Right renal cortex interstitium (tissue), 3 donors: ENCODE data around the gene ISY1. TPM values are rescaled to one million over a fixed set of nuclear protein-coding genes. Genes with fewer than 3 reads are reported as not detected.
A peak's percentile ranks its signal among the peaks of the same experiment; 100 is the strongest.
"Not testable (repeated sequence)": the region's sequence is repeated elsewhere in the genome, so short reads cannot be mapped to it uniquely, and the experiment has no call there.

Experiments used
- DNase-seq, 3 donors: peaks; one replicate each; pipeline ENCODE4 v3.0.0-alpha.2; 2013; ENCODE audit warnings: low read depth in 3 of 3, low spot score in 2 of 3
- polyA plus RNA-seq, 3 donors: library from polyadenylated mRNA; unstranded; fragments of 120-200 nt; gene quantifications; one replicate each; pipeline ENCODE4 v1.2.1, GENCODE V29; 2013; ENCODE audit not compliant: insufficient read length in 3 of 3

Gene ISY1
- polyA plus RNA-seq, 3 donors: 55.2 to 57.5 (median 57.3) TPM

DNA sequence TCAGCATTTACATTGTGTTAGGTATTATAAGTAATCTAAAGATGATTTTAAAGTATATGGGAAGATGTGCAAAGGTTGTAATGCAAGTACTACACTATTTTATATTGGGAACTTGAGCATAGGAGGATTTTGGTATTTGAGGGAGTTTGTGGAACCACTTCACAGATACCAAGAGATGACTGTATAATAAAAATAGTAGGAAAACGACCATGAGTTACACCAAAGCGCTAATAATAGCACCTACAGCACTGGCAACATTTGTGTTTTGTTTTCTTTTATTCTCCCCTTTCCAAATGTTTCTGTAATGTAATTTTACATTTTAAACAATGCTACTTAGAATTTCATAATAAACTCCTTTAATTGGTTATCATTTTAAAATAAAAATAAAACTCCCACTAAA is 12.3 kb upstream of the ISY1 start:
- DNase-seq: no peak

GRCh38 chr3:129166579-129167332 is 5.9 kb upstream of the ISY1 start:
- DNase-seq: no peak

- DNase-seq: not testable (repeated sequence)
Observed at GRCh38 chr3:129165594-129165993, 4.7 kb upstream of the ISY1 start.

- DNase-seq: no peak
Observed at GRCh38 chr3:129164500-129164899, 3.6 kb upstream of the ISY1 start.

GRCh38 chr3:129162729-129163579 is 2.1 kb upstream of the ISY1 start:
- no peak for DNase-seq

- DNase-seq: no peak
Observed at GRCh38 chr3:129161860-129162271, 1.0 kb upstream of the ISY1 start.

DNA sequence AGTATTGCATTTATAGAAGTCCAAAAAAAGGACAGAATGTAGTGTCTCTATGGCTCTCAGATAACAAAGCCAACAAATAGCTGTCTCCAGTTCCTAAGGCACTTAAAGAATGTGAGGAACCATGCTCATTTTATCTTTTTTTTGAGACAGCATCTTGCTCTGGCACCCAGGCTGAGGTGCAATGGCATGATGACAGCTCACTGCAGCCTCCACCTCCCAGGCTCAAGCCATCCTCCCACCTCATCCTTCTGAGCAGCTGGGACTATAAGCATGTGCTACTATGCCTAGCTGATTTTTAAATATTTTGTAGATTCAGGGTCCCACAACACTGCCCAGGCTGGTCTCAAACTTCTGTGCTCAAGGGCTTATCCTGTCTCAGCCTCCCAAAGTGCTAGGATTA is 16.1 kb downstream of the ISY1 start:
- DNase-seq: no peak

GRCh38 chr3:129141011-129141410 is 19.9 kb downstream of the ISY1 start:
- DNase-seq: not testable (repeated sequence)

- no peak for DNase-seq
Observed at GRCh38 chr3:129139911-129140310, 21.0 kb downstream of the ISY1 start.

DNA sequence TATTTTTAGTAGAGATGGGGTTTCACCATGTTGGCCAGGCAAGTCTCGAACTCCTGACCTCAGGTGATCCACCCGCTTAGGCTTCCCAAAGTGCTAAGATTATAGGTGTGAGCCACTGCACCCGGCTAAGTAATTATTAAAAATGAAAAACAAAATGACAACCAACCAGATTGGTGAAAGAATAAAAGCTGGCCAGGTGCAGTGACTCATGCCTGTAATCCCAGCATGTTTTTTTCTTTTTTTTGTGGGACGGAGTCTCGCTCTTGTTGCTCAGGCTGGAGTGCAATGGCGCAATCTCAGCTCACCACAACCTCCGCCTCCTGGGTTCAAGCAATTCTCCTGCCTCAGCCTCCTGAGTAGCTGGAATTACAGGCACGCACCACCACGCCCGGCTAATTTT is 24.6 kb downstream of the ISY1 start:
- not testable (repeated sequence) for DNase-seq

DNA sequence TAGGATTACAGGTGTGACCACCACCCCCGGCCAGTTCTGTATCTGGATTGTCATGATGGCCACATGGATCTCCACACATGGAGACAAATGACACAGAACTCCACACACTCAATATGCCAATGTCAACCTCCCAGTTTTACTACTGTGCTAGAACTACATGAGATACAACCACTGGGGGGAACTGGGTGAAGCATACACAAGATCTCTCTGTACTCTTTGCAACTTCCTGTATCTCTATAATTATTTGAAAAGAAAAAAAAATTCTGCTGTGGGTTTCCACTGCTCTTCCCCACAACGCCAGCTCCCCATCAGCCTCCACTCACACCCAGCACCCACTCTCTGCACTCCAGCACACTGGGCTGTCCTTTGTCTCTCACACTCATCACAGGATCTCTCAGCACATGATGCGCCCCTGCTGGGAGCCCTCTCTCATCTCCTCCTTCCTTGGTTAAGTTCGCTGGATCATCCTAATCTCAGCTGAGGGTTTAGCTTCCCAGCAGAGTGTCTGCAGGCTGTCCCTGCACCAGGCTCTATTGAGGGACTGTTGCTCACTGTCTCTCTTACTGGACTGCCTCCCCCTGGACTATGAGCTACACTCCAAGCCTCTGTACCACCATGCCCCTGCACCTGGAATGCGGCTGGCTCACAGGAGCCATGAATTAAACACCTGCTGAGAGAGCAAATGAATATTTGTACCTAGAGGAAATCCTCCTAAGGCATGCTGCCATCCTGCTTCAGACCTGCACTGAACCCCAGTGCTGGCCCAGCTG is 28.6 kb downstream of the ISY1 start:
- no peak for DNase-seq

DNA sequence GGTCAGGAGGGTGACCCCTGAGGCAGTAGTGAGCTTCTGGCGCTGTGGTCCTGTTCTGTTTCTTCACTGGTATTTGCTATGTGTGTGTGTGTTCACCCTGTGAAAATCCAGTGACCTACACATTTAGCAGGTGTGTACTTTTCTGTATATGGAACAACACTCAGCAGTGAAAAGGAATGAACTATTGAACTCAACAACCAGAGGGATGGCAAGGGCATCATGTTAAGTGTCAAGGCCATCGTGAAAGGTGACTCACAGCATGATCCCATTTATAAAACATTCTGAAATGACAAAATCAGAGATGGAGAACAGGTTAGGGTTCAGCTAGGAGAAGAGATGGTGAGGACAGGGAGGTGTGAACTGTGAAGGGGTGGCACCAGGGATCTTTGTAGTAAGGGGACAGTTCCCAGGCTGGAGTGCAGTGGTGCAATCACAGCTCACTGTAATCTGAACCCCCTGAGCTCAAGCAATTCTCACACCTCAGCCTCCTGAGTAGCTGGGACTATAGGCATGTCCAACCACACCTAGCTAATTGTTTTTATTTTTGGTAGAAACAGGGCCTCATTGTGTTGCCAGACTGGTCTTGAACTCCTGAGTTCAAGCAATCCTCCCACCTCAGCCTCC is 29.3 kb downstream of the ISY1 start:
- no peak for DNase-seq

DNA sequence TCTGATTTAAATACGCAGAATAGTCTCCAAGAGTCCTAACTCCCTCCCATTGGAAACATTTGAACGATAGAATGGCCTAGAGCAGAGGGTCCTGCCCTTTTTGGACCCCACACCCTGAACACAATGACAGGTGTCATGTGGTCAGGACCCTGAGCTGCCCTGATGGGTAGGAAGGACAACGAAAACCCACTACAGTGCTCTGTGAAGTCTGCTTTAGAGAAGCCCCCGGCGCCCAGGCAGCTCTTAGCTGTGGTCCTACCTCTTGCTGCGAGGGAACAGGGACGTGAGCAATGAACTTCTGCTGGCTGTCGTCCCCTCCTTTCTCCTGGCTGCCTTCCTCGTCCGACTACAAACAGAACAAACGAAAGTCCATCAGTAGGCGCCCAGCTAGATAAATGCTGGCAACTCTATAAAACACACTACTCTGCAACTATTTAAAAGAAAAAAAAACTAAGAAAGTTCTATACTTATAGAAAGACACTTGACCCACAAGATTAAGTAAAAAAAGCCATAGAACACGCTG is 30.5 kb downstream of the ISY1 start:
- no peak for DNase-seq

DNA sequence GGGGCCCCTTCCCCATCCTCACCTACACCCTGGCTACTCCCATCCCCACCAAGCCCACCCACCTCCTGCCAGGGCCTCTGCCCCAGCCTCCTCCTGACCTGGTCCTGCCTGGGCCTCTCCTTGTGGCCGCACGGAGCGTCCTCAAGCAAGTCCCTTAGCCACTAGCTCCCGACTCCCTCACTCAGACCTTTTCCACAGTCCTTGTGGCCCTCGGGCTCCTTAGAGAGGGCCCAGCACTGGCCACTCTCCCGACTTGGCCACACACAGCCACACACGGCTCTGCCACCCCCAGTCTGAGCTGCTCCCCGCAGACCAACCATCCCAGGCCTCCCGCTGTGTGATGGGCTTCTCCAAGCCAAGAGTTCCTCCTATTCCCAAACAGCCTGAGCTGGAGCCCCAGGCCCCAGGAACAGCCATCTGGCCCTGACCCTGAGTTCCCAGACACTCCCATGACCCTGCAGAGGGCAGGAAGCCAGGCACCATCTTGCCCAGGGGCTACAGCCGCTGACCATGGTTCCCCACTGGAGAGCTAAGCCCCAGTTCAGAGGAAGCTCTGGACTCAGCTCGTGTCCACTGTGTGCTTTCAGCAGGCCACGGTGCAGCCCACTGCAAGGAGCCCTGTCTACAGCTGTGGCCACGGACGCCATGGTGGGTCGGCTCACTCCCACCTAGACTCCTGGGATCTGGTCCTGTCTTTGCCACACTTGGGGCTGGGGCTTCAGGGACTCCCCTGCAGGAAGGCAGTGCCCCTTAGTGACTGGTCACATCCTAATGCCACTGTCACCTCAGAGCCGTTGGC is 32.3 kb downstream of the ISY1 start:
- no peak for DNase-seq

DNA sequence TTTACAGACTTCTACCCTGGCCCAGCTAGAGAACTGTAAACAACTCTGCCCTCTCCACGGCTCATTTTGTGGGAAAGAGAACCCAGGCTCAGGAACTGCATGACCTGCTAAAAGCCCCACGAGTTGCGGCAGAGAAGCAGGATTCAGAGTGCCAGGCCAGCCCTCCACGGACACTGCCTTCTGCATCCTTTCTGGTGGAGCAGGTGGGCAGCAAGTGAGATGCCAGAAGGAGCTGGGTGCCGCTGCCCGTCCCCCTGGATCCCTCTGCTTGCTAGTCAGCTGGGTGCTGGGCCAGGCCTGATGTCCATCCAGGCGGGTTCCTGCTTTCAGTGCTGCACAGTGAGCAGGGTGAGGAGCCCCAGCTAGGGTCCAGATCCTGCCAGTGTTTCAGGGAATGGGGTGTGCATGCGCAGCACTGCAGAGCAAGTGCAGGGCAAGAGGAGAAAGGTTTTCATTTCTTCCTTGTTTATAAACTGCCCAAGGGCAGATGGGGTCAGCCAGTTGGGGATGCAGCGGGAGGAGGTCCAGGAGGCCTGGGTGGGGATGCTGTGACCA is 34.1 kb downstream of the ISY1 start:
- DNase-seq: no peak

DNA sequence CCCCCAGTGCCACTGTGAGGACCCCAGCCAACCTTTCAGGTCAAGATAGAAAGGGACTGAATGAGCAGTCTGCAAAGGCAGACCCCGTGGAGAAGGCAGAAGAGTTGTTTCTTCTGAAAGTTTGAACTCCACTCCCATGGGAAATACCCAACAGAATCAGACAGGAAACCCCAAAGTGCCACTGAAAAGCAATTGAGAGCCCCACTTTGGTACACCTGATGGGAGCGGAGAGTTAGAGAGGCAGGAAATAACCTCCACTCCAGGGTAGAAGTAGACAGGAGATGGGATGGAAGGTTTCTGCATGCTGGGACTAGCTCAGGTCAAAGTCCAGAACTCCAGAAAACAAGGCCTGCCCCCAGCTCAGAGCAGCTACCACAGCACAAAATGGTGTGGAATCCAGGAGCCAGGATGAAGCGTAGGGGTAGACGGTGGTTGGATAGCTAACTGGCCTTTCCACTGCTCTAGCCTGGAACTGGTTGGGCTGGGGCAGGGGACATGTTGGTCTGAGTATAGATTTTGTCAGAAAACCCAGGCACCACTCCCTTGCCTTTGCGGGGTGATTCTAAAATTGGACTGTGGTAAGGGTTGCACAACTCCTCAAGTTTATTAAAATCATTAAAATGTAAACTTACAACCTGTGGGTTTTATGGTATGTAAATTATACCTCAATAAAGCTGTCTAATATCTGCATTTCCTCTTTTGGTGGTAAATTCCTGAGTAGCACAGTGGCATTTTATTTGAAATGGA is 37.4 kb downstream of the ISY1 start:
- no peak for DNase-seq

GRCh38 chr3:129122412-129123011 is 38.4 kb downstream of the ISY1 start:
- DNase-seq: no peak

- peak; percentile 65 to 82 (median 81) for DNase-seq
Observed at GRCh38 chr3:129121792-129122411, 39.0 kb downstream of the ISY1 start, which contains the start of gene RAB43. RAB43 (minus strand) TSS chr3:129121804; CDS start chr3:129121489, 315 bp downstream.
